ENCODE results near the gene IZUMO1R.

DNA sequence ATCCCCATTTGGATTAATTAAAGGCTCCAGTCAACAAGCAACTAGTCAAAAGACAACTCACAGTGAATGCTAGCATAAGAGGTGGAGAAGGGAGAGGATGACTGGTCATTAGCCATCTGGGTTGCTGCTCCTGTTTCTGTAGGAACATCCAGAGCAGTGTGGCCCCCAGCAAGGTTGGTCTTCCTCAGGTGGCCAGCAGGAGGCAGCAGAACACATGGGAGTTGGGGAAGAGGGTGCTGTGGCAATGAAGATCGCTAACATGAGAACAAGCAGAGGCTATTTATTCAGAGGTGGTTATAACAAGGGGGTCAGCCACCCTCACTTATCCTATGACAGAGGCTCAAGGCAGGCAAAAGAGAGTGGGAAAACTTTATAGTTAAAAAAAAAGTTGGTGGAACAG lies 21.3 kb downstream of the IZUMO1R start:
- TF ChIP-seq POLR2A (IDR thresholded peaks at IDR 0.05; ENCODE audit: low read length) (no peak), GATA1 (IDR thresholded peaks at IDR 0.05; ENCODE audit: low read depth, low read length) (no peak)

Data from erythroblast (primary cell).